D341Med (cell line): ENCODE data around the gene AIM2.
"Not testable (repeated sequence)": the region's sequence is repeated elsewhere in the genome, so short reads cannot be mapped to it uniquely, and the experiment has no call there.

Source experiments
- DNase-seq: peaks from one replicate; pipeline ENCODE4 v3.0.0; 2012; ENCODE audit warnings: low spot score

Gene AIM2

GRCh38 chr1:159079525-159079924 is 3.0 kb upstream of the AIM2 start:
- no peak for DNase-seq

DNA sequence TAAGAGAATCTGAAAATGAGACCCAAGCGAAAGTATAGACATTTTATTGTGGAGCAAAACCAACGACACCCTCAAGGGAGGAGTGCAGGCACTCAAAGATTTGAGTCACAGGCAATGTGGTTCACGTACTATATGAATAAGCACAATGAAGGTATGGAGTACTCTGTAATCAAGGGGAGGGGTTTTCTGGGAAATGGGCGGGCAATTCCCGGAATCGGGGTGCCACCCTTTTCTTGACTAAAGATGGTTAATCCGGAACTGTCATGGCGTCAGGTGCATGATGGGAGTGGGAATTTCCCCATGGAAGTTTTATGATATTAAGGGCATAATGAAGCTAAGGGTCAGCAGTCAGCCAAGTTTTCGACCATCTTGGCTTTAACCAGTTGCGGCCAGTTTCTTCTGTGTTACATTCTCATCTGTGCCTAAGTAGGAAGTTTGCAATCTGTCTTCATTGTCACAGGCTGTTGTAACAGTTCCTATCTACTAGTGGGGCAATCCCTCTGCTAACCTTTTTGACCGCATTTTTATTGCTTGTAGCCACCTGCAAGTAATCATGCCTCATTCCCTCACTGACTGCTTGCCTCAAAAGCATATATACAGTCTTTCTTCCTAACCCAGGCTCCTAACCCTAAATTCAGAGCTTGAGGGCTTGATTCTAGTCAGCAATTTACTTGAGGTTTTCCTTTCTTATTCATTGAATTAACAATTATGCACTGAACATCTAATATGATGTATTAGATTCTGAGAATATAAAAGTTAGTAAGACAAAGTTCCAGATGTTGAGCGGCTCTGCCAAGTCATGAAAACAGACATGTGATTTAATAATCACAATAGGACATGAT is 775 bp upstream of the AIM2 start:
- no peak for DNase-seq

DNA sequence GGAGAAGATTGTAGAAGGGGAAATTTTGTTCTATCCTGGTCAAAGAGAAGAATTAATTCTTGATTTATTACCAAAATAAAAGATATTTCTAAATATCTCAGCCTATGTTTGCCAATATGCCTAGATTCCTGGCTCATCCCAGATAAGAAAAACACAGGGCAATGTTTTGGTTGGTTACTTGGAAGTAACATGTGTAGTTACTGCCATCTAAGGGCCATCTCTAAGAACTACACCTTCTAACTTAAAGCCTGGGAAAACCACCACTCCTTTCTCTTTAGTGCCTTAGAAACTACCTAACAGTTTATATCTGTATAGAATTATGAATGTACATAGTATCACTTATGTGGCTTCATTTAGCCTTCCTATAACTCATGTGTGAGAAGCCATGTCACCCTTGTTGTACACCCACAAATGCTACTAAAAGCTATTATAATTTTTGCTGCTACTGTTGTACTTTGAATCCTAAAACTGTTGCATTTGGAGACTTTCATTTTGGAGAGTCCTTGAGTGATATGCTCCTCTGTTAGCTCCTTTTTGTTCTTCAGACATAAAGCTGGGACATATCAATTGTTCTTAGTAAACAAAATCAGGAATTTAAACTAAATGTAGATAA is 4.5 kb downstream of the AIM2 start:
- peak; percentile 65 for DNase-seq

GRCh38 chr1:159068886-159069285 is 7.7 kb downstream of the AIM2 start:
- no peak for DNase-seq

- no peak for DNase-seq
These were observed 8.6 kb downstream of the AIM2 start for GRCh38 chr1:159067699-159068621.

- no peak for DNase-seq
These were observed 10.5 kb downstream of the AIM2 start for GRCh38 chr1:159066108-159066507.

GRCh38 chr1:159065106-159065505 is 11.5 kb downstream of the AIM2 start:
- no peak for DNase-seq

GRCh38 chr1:159058751-159059150 is 17.8 kb downstream of the AIM2 start:
- DNase-seq, result no peak

DNA sequence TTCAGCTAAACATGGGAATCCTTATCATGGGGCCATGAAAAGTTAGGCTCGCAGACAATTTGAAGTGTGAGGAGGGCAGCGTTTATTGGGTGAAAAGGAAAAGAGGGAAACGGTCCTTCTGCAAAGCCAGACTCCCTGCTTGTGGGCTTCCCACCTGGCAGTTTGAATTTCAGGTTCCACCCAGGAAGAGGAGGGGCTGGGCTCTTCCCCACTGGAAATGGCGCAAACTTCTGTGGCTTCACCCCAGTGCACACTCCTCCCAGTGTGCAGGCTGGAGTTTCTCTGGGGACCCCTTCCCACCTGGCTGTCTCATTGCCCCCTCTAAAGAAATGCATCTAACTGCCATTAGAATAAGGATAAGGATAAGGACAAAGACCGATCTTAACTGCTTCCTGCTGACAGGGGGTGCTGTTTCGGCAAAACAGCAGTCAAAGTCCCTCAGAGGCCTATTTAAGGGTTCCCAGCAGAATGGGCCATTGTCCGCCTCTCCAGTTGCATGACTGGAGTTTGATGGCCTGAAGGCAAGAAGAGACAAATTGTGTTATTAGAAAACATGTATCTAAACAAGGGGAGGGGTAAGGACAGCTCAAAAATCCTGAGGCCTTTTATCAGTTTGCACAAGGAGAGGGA is 20.4 kb downstream of the AIM2 start:
- DNase-seq, result no peak

DNA sequence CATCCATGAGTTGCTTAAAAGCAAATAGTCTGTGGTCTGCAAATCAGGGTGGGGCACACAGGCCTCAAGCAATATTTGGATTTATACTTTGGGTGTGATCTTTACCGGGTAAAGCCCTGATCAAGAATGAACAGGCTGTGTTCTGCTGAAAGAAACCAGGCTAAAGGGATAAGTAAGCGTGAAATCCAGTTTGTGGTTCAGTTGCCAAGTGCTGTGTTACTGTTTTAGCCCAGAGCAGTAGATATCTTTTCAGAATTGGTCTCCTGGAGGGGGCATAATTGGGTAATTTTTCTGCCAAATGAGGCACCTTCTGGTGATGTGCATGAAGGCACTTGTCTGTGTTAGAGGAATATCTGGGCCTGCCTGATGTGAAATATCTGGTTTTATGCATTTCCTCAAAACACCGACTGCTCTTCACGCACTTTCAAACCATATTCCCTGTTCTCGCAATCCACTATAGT is 21.4 kb downstream of the AIM2 start:
- no peak for DNase-seq

- no peak for DNase-seq
These were observed 22.1 kb downstream of the AIM2 start for GRCh38 chr1:159054427-159054826.

GRCh38 chr1:159051436-159051835 is 25.1 kb downstream of the AIM2 start:
- DNase-seq, result no peak

DNA sequence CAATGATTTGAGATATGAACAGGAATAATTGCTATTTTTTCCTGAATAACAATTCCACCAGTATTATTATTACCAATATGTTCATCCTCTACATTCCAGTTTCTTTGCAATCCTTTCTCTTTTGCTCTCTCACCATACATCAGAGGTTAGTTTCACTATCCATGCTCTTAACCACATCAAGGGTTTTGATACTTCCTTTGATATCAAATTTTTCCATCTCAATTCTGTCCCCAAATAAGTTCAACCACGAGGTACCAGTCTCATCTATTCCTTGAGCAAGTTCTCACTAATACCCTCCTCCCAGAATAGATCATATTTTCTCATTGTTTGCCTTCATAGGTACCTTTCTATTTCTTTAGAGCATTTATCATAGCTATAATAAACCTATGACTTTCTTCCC is 30.1 kb downstream of the AIM2 start:
- not testable (repeated sequence) for DNase-seq

DNA sequence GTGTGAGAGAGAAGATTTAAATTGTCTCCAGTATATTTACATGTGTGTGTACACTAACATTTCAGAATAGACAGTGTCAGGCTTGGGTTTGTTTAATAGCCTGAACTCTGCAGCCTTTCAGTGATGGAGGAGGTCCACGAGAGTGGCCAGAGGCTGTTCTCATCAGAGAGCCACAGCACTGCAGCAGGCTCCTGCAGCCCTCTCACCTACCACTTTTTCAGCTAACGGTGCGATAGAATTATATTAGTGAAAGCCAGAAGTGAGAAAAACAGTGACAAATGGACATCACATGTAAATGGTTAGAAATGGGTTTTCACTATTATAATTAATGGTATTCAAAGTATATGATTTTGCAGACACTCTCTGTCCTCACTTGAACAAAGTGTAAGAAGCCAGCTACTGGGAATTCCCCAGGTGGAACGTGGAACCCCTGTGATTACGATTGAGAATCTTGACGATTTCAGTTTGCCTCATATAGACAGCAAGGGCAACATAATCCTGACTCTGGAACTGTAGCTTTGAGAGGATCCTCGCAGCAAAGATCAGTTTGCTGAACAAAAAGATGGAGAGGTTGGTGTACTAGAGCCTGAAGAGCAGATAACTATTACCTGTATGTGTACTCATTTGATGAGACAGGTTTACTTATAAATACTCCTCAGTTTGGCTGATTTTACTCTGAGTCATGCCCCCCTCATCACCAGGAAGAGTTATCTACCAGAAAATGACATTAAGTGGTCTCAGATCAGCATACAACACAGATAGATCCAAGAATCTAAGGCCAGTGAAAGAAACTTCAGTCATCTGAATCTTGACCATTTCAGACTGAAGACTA is 35.5 kb downstream of the AIM2 start:
- no peak for DNase-seq

DNA sequence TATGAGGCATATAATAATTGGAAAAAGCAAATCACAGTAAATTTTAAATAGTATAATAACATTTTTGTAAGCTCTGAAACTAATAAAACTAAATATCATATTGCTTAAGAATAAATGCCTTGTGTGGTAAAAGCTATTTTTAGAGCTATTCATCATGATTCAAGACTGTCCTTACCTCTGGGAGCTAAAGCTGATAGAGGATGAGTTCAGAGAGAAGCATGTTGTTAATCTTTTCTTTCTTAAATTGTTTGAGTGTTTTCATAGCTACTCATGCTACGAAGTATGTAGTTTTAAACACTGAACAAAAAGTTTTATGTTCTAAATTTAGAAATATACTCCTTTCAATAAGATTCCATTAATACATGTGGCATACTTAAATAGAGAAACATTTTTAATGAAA is 36.4 kb downstream of the AIM2 start:
- DNase-seq, result no peak

DNA sequence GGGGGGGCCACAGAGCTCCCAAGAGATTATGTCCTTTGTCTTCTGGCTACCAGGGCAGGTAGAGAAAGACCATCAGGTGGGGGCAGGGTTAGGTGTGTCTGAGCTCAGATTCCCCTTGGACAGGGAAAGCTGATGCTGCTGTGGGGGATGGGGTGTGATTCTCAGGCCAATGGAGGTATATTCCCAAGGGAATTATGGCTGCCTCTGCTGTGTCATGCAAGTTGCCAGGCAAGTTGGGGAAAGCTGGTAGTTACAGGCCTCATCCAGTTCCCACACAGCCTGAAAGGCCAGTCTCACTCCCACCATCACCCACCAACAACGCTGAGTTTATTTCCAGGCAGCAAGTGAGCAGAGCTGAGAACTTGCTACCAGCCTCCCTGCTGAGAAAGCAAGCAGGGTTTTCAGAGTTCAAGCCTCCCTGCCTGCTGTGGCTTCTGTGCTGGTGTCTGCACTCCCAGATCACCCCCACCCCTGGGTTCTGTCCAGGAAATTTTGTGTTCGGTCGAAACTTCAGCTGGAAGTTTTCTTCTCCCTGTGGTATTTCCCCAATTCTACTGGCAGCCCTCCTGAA is 45.6 kb downstream of the AIM2 start:
- DNase-seq, result no peak

- no peak for DNase-seq
These were observed 46.3 kb downstream of the AIM2 start for GRCh38 chr1:159030311-159030710.

GRCh38 chr1:159026841-159027240 is 49.7 kb downstream of the AIM2 start:
- DNase-seq, result not testable (repeated sequence)

DNA sequence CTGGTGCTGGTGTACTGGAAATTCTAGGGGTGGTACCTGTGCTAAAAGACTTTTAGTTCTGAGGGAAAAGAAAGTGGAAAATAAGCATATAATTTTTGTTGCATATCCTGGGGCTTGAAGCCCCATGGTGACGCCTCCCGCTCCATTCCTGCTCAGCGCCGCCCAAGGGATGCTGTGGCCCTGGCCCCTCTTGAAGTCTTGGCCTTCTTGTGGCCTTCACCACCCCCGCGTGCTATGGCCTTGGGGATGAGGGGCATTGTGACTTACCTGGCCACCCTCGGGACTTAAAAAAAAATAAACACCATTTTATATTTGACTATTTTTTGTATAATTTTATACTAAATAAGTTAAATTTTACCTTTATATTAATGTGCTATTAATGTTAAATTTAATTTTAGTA is 51.5 kb downstream of the AIM2 start:
- DNase-seq, result no peak

DNA sequence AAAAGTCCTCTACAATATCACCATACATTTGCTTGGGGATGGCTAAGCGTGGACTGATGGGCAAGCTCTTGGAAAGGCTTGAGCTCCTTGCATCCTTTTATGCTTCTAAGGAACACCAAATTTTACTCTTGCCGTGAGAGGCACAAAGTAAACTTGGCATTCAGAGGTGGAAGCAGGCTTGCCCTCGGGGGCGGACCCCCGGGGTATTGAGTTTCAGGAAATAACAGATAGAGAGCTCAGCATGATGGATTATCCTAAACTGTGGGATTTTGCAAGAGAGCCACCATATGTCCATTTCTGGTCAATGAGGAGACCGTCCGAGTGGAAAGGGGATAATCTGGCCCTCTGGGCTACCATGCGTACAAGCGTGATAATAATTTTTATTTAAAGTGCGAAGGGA is 52.8 kb downstream of the AIM2 start:
- no peak for DNase-seq

DNA sequence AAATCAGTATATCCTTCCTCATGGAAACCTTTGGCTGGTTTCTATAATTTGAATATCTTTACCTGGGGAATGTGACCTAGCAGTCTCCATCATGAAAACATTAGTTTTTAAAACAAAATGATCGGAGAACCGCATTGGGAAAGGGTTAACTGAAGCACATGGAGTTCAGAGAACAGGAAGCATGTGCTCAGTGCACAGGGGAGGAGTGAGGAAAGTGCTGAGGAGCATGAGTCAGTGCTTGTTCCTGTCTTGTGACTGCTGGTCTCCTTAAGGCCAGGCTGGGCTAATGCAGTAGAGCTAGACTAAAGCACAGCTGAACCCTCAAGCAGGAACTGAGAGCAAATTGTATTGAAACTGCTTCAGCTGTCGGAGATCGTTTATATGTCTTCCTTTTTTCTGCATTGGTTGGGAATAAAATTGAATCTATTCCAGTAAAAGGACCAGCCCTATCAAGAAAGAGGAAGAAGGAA is 61.1 kb downstream of the AIM2 start:
- DNase-seq, result no peak
